ENCODE results near the gene PTPRE.

Gene PTPRE, protein sequence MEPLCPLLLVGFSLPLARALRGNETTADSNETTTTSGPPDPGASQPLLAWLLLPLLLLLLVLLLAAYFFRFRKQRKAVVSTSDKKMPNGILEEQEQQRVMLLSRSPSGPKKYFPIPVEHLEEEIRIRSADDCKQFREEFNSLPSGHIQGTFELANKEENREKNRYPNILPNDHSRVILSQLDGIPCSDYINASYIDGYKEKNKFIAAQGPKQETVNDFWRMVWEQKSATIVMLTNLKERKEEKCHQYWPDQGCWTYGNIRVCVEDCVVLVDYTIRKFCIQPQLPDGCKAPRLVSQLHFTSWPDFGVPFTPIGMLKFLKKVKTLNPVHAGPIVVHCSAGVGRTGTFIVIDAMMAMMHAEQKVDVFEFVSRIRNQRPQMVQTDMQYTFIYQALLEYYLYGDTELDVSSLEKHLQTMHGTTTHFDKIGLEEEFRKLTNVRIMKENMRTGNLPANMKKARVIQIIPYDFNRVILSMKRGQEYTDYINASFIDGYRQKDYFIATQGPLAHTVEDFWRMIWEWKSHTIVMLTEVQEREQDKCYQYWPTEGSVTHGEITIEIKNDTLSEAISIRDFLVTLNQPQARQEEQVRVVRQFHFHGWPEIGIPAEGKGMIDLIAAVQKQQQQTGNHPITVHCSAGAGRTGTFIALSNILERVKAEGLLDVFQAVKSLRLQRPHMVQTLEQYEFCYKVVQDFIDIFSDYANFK

DNA sequence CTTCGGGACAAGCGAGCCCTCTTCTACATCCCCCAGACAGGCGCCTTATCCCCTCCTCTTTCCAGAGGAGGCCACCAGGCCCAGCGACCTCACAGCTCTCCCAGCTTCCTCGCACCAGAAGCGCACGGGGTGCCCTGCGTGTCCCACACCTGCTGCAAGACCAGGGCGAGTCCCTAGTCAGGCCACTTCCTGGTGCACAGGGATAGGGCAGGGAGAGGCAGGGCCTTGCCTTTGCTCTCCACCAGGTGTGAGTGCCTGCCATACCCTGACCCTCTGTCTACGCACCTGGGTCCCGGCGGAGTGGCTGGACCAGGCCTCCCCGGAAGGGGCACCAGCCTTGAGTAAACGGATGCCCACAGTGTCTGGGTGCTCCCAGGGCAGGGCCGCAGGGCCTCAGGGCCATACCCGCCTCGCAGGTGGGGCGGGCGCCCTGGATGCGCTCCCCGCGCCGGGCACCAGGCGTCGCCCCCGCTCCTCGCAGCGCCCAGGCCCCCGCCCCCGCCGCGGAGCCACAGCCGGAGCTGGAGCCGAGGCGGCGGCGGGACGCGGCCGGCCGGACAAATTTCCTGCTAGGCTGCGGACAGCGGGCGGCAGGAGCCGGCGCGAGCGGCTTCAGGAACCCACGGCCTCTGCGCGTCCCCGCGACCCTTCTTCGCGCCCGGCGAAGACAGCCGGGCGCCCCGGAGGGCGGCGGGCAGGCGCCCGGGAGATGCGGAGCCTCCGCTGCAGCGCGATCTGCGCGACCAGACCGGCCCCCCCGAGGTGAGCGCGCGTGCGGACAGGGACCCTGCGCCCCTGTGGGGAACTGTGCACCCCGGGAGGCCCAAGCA lies at the start of gene PTPRE:
Gene PTPRE, plus strand, starts transcription at position 556 of the 830 bp plus-strand sequence. CDS start 133,779 bp downstream, outside the sequence.
- peak; percentile 45 for DNase-seq (ENCODE audit: low spot score)

DNA sequence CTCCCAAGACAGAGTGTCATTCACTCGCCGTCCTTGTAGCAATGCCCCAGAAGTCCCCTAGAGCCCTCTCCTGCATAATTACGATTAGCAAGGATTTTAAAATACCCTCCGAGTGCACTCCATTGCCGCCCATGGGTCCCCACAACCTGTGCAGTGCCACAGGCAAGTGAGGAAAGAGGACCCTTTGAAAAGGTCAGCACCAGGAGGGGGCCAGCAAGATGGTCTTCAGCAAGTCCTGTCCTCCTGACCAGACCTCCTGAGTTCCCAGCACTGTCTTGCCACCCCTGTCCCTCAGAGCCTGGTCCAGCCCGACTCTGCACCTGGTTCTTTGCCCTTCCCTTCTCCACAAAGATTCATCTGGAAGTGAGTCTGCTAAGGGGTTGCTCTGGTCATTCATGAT lies 46.3 kb upstream of the PTPRE start:
- no peak for DNase-seq (ENCODE audit: low spot score)

DNA sequence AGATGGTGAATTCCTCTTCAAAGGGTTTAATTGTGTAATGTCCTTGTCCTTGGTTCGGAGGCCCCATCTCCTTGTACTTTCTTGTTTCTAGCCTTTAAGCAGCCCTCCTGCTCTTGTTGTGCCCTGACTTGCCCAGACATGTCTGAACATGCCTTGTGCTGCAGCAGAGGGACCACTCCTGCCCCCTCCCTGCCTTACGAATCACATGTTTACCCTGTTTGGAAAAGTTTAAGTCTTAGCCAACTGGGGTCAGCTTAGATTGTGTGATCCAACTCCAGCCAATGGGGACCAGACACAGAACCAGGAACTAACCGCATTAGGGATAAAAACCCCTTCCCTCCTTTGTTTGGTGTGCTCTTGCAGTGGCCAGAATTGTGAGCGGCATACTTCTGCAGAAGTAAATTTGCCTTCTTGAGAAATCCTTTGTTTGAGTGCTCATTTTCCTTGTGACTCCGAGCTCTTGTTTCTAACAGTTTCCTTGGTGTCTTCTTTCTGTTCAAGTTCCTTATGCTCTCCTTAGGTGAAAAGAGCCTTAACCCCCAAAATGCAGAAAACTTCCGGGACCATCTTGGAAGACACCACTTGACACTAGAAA lies 43.6 kb upstream of the PTPRE start:
- no peak for DNase-seq (ENCODE audit: low spot score)

GRCh38 chr10:127866276-127867013 lies 40.5 kb upstream of the PTPRE start:
- no peak for DNase-seq (ENCODE audit: low spot score)

- DNase-seq (ENCODE audit: low spot score): no peak
Measured at GRCh38 chr10:127867805-127868204, 39.1 kb upstream of the PTPRE start.

- DNase-seq (ENCODE audit: low spot score): no peak
Measured at GRCh38 chr10:127869329-127869728, 37.6 kb upstream of the PTPRE start.

DNA sequence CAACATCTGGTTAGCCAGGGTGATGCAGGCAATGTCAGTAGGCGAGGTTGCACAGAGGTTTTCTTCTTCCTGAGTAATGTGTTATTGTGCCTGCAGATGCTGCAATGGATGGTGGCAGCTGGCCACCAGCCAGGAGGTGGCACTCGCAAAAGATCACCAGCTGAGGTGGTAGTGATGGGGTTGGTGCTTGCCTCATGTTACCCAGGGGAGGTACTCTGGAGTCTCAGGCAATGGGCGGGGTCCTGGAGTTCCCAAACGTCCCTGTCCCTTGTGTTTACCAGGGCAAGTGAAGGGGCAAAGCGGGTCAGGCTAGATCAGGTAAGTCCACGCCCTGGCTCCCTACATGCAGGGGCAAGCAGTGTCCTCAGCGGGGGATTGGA lies 35.3 kb upstream of the PTPRE start:
- no peak for DNase-seq (ENCODE audit: low spot score)

- no peak for DNase-seq (ENCODE audit: low spot score)
Measured at GRCh38 chr10:127872011-127872761, 34.7 kb upstream of the PTPRE start.

DNA sequence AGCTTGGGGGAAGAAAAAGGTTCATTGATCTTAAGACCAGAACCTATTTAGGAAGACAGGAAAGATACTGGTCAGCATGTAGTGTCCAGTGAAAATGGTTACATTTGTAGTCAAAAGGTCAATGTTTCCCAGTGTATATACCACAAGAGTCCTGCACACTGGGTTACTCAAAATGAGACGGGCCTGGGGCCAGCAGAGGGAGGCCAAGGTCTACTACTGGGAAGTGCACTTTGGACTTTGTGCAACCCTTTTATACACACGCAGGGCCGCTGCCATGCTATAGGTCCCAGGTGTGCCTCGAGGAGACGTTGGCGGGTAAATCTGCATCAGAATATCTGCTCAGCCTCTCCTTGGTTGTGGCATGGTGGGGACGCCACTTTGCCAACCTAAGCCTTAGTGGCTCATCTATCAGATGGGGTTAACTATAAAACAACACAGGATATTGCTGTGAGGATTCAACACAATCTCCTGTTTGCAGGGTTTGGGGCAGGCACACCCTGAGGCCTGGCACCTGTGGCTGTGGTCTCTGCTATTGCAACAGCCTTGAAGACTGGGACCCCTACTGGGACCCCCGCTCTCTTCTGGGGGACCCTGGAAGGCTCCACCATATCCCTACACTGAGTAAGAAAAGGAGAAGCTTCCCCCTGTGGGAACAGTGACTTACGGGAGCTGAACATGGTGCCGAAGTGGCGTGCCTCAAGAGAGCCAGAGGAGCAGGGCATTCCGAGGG lies 33.9 kb upstream of the PTPRE start:
- no peak for DNase-seq (ENCODE audit: low spot score)

DNA sequence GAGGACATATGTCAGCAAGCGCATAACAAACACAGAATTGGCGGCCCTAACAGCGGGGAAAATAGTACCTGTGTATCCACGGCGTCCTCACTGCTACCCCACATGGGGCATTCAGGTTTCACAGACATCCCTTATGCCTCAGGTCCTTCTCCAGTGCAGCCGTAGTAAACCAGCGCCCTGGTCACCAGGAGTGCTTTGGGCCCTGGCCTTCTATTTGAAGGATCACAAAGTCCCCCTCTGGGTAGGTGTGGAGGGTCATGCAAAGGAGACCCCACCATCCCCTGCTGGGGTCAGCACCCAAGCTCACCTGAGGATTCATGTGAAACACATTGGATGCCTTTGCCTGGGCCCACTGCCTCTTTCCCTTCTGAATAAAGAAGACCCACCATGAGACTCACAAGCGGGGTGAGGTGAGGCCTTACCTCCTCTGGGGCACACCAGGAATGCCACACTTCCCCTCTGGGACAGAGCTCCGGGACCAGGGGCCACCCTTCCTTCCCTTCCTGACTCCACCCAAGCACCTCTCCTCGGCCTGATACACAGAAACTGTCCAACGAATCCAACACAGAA lies 32.9 kb upstream of the PTPRE start:
- no peak for DNase-seq (ENCODE audit: low spot score)

DNA sequence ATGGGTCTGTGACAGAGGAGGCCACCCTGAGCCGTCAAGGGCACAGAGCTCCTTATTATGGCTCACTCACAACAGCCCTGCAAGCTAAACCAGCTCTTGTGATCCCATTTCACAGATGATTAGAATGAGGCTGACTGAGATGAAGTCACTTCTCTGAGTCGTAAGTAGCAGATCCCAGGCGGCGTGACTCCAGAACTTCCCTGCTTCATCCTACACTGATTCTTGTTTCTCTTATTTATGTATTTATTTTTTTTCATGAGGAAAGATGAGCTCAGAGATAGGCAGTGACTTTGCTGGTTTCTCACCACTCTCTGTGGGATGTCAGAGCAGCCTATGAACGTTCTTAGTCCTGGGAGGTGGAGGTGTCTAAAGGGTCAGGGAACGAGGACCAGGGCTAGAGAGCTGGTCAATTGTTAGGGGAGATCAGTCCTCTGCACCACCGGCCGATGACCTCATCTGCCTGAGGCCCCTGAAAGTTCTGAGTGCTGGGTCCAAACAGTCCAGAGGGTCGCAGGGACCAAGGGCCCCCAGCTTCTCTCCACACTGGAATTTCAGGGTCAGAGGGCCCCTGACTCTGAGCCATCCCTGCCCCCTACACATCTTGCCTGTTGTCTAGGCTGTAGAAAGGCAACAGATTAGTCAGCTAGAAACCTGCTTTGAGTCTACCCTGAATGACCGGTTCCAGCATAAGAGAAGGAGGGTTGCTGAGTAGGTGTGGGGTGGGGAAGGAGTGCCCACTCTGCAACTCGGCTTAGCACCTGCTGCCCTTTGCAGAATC lies 32.0 kb upstream of the PTPRE start:
- no peak for DNase-seq (ENCODE audit: low spot score)

DNA sequence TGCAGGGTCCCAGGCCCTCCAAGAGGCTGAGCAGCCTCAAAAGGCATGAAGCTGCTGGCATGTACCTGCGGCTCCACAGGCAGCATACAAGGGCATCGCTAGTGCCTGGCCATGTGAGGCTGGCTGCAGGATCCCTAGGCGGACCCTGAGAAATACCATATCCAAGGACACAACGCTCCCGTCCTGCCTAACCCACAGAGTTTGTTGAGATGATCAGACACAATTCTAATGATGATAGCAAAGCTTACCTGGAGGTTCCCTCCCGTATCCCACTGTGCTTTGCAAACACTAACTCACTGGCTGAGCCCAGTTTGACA lies 31.5 kb upstream of the PTPRE start:
- no peak for DNase-seq (ENCODE audit: low spot score)

DNA sequence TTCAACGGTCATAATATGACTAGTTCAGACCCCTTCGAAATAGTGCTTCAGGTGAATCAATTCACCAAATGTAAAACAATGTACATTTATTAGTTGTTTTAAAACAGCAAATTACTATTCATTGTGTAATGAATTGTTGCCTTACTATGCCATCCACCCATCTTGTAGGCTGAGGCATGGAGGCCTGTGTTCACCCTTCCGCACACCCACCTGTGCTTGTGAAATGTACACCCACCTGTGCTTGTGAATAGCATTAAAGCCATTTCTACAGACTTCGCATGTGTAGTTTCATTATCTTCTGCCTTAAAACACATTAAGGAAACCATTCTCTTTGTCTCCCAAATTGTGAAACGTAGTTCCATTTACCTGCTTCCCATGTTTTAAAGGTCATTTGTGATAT lies 31.0 kb upstream of the PTPRE start:
- no peak for DNase-seq (ENCODE audit: low spot score)

- DNase-seq (ENCODE audit: low spot score): no peak
Measured at GRCh38 chr10:127877116-127877515, 29.8 kb upstream of the PTPRE start.

DNA sequence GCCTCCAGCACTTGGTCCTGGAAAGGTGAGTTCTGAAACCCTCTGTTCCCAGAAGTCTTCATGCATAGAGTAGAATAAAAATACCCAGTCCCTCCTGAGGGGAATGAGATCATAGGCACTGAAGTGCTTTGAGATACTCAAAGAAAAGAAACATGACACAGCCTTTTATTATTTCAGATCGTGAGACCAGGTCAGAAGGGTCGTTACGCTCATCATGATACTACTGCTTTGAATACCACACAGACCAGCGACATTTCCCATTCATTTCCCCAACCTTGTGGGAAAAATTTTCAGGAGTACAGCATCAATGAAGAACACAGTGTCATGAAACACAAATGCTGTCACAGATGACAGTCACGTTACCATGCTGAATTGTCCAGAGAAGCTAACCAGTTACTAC lies 29.2 kb upstream of the PTPRE start:
- no peak for DNase-seq (ENCODE audit: low spot score)

GRCh38 chr10:127878475-127879055 lies 28.3 kb upstream of the PTPRE start:
- no peak for DNase-seq (ENCODE audit: low spot score)

- DNase-seq (ENCODE audit: low spot score): no peak
Measured at GRCh38 chr10:127880557-127880956, 26.3 kb upstream of the PTPRE start.

DNA sequence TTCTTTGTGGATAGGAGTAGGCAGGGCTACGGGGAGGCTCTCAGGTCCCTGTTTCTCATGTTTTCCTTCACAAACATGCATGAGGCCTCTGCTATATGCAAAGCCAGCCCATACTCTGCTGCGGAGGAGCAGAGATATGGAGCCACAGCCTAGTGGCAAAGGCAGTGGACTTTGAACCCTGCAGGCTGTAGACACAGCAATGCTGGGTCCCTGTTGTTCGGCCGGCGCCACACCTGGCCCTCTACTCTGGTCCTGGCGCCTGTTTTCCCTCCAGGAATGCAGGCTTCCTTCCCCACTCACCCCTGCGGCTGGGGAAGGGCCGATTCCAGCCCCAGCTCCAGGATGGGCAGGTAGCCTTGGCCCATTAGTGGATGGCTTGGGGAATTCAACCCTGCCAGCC lies 25.6 kb upstream of the PTPRE start:
- DNase-seq (ENCODE audit: low spot score): no peak

DNA sequence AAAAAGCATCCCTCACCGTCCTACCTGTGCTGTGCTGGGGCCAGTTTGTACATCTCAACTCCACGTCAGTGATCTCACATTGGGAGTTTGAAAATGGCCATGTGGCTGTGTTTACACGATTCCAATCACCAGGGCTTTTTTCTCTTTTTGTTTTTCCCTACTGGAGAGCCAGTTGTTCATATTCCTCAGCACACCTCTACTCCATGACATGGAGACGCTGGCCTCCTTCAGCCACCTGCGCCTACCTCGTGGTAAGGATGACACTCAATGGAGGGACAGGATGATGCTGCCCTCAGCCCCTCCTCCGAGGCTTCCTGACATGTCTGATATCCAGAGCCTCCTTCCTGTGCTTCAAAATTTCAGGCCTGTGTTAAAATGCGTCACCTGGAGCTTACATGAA lies 24.5 kb upstream of the PTPRE start:
- no peak for DNase-seq (ENCODE audit: low spot score)

Measured in CD4-positive, alpha-beta T cell treated with Interleukin-6 at 100 ng/mL for 8 hours (primary cell).